Measurements from ENCODE around the gene KPNA6.

KPNA6 gene

DNA sequence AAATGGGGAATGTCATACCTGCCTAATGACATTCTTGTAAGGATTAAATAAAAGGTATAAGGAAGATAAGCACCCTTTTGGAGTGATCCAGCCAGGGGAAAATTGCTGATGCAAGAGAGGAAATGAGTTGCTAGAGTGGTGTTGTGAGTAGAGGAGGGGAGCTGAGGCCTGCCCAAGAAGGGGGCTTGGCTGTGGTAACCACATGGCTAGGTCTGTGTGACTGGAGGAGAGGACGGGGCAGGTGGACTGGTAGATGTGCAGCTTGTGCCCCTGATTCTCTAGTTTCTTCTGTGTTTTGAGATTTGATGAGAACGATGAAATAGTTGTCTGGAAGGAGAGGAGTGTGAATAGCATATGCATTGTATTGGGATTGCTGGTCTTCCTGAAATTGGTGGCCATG, 78.2 kb downstream of the KPNA6 start:
- CTCF ChIA-PET = interaction anchor here (1.5 kb wide), 1 partner anchor 29 kb away, joined by 4 read pairs; no protein-coding TSS in a partner anchor
- TF ChIP-seq, protein P1, sequence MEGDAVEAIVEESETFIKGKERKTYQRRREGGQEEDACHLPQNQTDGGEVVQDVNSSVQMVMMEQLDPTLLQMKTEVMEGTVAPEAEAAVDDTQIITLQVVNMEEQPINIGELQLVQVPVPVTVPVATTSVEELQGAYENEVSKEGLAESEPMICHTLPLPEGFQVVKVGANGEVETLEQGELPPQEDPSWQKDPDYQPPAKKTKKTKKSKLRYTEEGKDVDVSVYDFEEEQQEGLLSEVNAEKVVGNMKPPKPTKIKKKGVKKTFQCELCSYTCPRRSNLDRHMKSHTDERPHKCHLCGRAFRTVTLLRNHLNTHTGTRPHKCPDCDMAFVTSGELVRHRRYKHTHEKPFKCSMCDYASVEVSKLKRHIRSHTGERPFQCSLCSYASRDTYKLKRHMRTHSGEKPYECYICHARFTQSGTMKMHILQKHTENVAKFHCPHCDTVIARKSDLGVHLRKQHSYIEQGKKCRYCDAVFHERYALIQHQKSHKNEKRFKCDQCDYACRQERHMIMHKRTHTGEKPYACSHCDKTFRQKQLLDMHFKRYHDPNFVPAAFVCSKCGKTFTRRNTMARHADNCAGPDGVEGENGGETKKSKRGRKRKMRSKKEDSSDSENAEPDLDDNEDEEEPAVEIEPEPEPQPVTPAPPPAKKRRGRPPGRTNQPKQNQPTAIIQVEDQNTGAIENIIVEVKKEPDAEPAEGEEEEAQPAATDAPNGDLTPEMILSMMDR (IDR thresholded peaks at IDR 0.05; ENCODE audit: insufficient read depth, low read length, missing control alignments) = no peak
- POLR2A ChIA-PET = no interaction called here
- no peak overlapping the region for H3K4me3 ChIP-seq (ENCODE audit: low read depth, low read length)
- no peak for DNase-seq (ENCODE audit: low read depth, low spot score)

DNA sequence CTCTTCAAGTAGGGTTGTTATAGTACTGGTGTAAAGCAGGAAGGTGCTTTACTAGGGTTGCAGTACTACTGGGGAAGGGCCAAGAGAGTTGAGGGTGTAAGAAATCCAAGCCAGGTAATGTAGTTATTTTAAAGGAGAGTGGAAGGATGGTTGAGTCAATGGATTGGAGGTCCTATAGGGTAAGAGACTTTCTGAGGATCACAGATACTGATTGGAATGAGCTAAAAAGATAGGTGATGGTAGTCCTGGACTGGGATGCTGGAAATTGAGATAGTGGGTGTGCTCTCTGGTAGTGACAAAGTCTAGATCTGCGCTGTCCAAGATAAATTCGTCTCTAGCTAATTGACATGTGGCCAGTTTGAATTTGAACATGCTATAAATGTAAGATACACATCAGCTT, 78.6 kb downstream of the KPNA6 start:
- no peak overlapping the region for H3K4me3 ChIP-seq (ENCODE audit: low read depth, low read length)
- ChIA-PET POLR2A (no interaction called here), CTCF (interaction anchor here (1.0 to 1.5 kb wide), 2 partner anchors 29 to 196 kb away, joined by 3 to 4 read pairs; no protein-coding TSS in a partner anchor)
- DNase-seq (ENCODE audit: low read depth, low spot score) = no peak
- TF ChIP-seq, protein P1 (IDR thresholded peaks at IDR 0.05; ENCODE audit: insufficient read depth, low read length, missing control alignments) = no peak

DNA sequence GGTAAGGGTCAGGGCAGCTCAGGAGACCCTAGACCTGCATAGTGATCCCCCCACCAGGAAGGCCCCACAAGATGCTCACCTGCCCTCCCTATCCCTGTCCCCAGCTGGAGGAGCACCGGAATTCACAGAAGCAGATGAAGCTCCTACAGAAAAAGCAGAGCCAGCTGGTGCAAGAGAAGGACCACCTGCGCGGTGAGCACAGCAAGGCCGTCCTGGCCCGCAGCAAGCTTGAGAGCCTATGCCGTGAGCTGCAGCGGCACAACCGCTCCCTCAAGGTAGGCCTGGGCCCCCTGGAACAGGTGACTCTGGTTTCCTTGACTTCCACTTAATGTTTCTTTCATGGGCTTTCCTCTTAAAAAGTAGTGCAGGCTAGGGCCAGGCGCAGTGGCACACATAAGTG, 80.0 kb downstream of the KPNA6 start:
- CTCF ChIA-PET = interaction anchor here (0.8 to 1.5 kb wide), 2 partner anchors 27 to 185 kb away, joined by 3 to 4 read pairs; no protein-coding TSS in a partner anchor
- no peak overlapping the region for H3K4me3 ChIP-seq (ENCODE audit: low read depth, low read length)
- DNase-seq (ENCODE audit: low read depth, low spot score) = no peak
- POLR2A ChIA-PET = no interaction called here
- TF ChIP-seq, protein P1 (IDR thresholded peaks at IDR 0.05; ENCODE audit: insufficient read depth, low read length, missing control alignments) = no peak

DNA sequence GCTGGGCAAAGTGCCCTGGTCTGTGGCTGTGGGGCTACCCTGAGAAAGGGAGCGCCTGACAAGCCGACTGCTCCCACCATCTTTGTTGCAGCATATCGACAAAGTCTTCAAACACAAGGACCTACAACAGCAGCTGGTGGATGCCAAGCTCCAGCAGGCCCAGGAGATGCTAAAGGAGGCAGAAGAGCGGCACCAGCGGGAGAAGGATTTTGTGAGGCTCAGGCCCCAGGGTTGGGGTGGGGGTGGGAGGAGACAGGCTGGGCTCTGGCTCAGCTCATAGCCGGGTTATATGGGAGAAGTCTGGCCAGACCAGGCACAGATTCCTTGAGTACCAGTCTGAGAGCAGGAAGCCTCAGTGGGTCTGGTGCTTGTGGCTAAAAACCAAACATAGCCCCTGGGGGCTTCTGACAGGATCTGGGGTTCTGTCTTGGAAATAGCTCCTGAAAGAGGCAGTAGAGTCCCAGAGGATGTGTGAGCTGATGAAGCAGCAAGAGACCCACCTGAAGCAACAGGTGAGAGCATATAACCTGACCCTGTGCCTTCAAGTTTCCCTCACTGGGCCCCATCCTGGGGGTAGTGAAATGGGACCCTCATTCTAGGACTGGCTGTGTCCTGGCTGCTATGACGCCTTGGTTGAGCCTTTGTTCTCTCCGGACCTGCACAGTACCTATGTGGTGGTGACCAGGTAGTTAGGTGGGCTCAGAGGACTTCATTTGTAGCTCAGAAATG, 84.5 kb downstream of the KPNA6 start:
- no peak overlapping the region for H3K4me3 ChIP-seq (ENCODE audit: low read depth, low read length)
- POLR2A ChIA-PET = interaction anchor here (1.3 kb wide), 1 partner anchor 13 kb away, joined by 3 read pairs; the partner anchor contains the start of gene TXLNA
- TF ChIP-seq, protein P1 (IDR thresholded peaks at IDR 0.05; ENCODE audit: insufficient read depth, low read length, missing control alignments) = no peak
- CTCF ChIA-PET = interaction anchor here (0.7 to 1.2 kb wide), 2 partner anchors 9 to 24 kb away, joined by 4 to 5 read pairs; partner anchors contain the start of gene CCDC28B
- no peak for DNase-seq (ENCODE audit: low read depth, low spot score)

DNA sequence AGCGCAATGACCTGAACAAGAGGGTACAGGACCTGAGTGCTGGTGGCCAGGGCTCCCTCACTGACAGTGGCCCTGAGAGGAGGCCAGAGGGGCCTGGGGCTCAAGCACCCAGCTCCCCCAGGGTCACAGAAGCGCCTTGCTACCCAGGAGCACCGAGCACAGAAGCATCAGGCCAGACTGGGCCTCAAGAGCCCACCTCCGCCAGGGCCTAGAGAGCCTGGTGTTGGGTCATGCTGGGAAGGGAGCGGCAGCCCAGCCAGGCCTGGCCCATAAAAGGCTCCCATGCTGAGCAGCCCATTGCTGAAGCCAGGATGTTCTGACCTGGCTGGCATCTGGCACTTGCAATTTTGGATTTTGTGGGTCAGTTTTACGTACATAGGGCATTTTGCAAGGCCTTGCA, 87.1 kb downstream of the KPNA6 start:
- H3K4me3 ChIP-seq (ENCODE audit: low read depth, low read length) = no peak overlapping the region
- TF ChIP-seq, protein P1 (IDR thresholded peaks at IDR 0.05; ENCODE audit: insufficient read depth, low read length, missing control alignments) = no peak
- DNase-seq (ENCODE audit: low read depth, low spot score) = no peak
- POLR2A ChIA-PET = no interaction called here
- CTCF ChIA-PET = interaction anchor here (2.1 kb wide), 1 partner anchor 11 kb away, joined by 5 read pairs; no protein-coding TSS in a partner anchor

DNA sequence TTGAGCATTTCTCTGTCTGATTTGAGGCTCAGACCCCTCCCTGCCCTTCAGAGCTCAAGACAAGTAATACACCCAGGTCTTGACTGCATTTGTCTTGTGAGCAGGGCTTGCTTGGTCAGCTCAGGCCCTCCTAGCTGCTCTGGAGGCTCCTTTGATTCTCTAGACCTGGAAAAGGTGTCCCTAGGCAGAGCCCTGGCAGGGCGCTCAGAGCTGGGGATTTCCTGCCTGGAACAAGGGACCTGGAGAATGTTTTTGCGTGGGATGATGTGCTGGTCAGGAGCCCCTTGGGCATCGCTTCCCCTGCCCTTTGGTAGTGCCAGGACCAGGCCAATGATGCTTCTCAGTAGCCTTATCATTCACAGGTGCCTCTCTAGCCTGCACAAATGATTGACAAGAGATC, 87.7 kb downstream of the KPNA6 start:
- no peak for DNase-seq (ENCODE audit: low read depth, low spot score)
- POLR2A ChIA-PET = interaction anchor here (3.0 kb wide), 1 partner anchor 16 kb away, joined by 11 read pairs; the partner anchor contains the start of gene TXLNA
- no peak overlapping the region for H3K4me3 ChIP-seq (ENCODE audit: low read depth, low read length)
- TF ChIP-seq, protein P1 (IDR thresholded peaks at IDR 0.05; ENCODE audit: insufficient read depth, low read length, missing control alignments) = no peak
- CTCF ChIA-PET = interaction anchor here (2.1 to 2.4 kb wide), 2 partner anchors 11 to 20 kb away, joined by 5 to 12 read pairs; no protein-coding TSS in a partner anchor
